Measurements from ENCODE around the gene LRMDA.

LRMDA gene

GRCh38 chr10:75606203-75606779, 174.9 kb downstream of the LRMDA start:
- no peak overlapping the region for H2BK15ac ChIP-seq (replicated peaks; ENCODE audit: low read depth)
- no peak overlapping the region for H3K4me2 ChIP-seq (ENCODE audit: low read length)
- no peak overlapping the region for H2BK120ac ChIP-seq (ENCODE audit: low read depth, low read length)
- no peak overlapping the region for H4K5ac ChIP-seq (ENCODE audit: low read length)
- no peak overlapping the region for H3K27ac ChIP-seq (ENCODE audit: low read depth, low read length)
- WGBS (ENCODE audit: extremely low coverage, insufficient coverage, low lambda C conversion rate) = no CpG with 5 or more reads among the region's 5 CpGs
- H3K18ac ChIP-seq (ENCODE audit: low read length) = no peak overlapping the region
- no peaks in the 10 kb centered on the region for H3K79me2 ChIP-seq (ENCODE audit: control insufficient read depth, insufficient read depth, low read length)
- no peaks in the 10 kb centered on the region for H3K79me1 ChIP-seq (ENCODE audit: low read length)
- no peak overlapping the region for H3K23ac ChIP-seq (ENCODE audit: low read length)
- H3K36me3 ChIP-seq (ENCODE audit: control insufficient read depth, insufficient read depth, low read length) = no peaks in the 10 kb centered on the region
- no peak overlapping the region for H2BK5ac ChIP-seq (ENCODE audit: low read length)
- no peaks in the 10 kb centered on the region for H3K4me1 ChIP-seq (ENCODE audit: control insufficient read depth, low read depth, low read length)
- H2AK5ac ChIP-seq (ENCODE audit: low read length) = no peak overlapping the region
- H3K9ac ChIP-seq (ENCODE audit: low read length) = no peak overlapping the region
- no peaks in the 10 kb centered on the region for H3K27me3 ChIP-seq (ENCODE audit: insufficient read depth, low read length, poor library complexity)
- H3K56ac ChIP-seq (ENCODE audit: low read length) = no peak overlapping the region
- no peak overlapping the region for H3K4me3 ChIP-seq (ENCODE audit: low read length)
- H3K4ac ChIP-seq (ENCODE audit: low read depth, low read length) = no peak overlapping the region
- DNase-seq = no peak
- H4K8ac ChIP-seq (ENCODE audit: low read depth, low read length) = no peak overlapping the region

- no peak overlapping the region for H2BK120ac ChIP-seq (ENCODE audit: low read depth, low read length)
- no peak overlapping the region for H4K5ac ChIP-seq (ENCODE audit: low read length)
- no peak overlapping the region for H4K8ac ChIP-seq (ENCODE audit: low read depth, low read length)
- H3K4me1 ChIP-seq (ENCODE audit: control insufficient read depth, low read depth, low read length) = no peaks in the 10 kb centered on the region
- no peak overlapping the region for H3K27ac ChIP-seq (ENCODE audit: low read depth, low read length)
- no peak overlapping the region for H2AK5ac ChIP-seq (ENCODE audit: low read length)
- no peak for DNase-seq
- no peaks in the 10 kb centered on the region for H3K79me2 ChIP-seq (ENCODE audit: control insufficient read depth, insufficient read depth, low read length)
- no peak overlapping the region for H2BK15ac ChIP-seq (replicated peaks; ENCODE audit: low read depth)
- H3K18ac ChIP-seq (ENCODE audit: low read length) = no peak overlapping the region
- H3K79me1 ChIP-seq (ENCODE audit: low read length) = no peaks in the 10 kb centered on the region
- H3K4me2 ChIP-seq (ENCODE audit: low read length) = no peak overlapping the region
- no peak overlapping the region for H3K4me3 ChIP-seq (ENCODE audit: low read length)
- no peaks in the 10 kb centered on the region for H3K36me3 ChIP-seq (ENCODE audit: control insufficient read depth, insufficient read depth, low read length)
- no peak overlapping the region for H3K9ac ChIP-seq (ENCODE audit: low read length)
- H2BK5ac ChIP-seq (ENCODE audit: low read length) = no peak overlapping the region
- no peak overlapping the region for H3K56ac ChIP-seq (ENCODE audit: low read length)
- no peak overlapping the region for H3K23ac ChIP-seq (ENCODE audit: low read length)
- H3K4ac ChIP-seq (ENCODE audit: low read depth, low read length) = no peak overlapping the region
- H3K27me3 ChIP-seq (ENCODE audit: insufficient read depth, low read length, poor library complexity) = no peaks in the 10 kb centered on the region
Observed at GRCh38 chr10:75607576-75607975, 176.2 kb downstream of the LRMDA start.

GRCh38 chr10:75610183-75610582, 178.8 kb downstream of the LRMDA start:
- no peaks in the 10 kb centered on the region for H3K4me1 ChIP-seq (ENCODE audit: control insufficient read depth, low read depth, low read length)
- H3K56ac ChIP-seq (ENCODE audit: low read length) = no peak overlapping the region
- H3K4me3 ChIP-seq (ENCODE audit: low read length) = no peak overlapping the region
- H3K4ac ChIP-seq (ENCODE audit: low read depth, low read length) = no peak overlapping the region
- no peaks in the 10 kb centered on the region for H3K27me3 ChIP-seq (ENCODE audit: insufficient read depth, low read length, poor library complexity)
- no peaks in the 10 kb centered on the region for H3K79me1 ChIP-seq (ENCODE audit: low read length)
- H2BK15ac ChIP-seq (replicated peaks; ENCODE audit: low read depth) = no peak overlapping the region
- H3K9ac ChIP-seq (ENCODE audit: low read length) = no peak overlapping the region
- no peak overlapping the region for H3K4me2 ChIP-seq (ENCODE audit: low read length)
- no CpG with 5 or more reads among the region's 1 CpG for WGBS (ENCODE audit: extremely low coverage, insufficient coverage, low lambda C conversion rate)
- no peak overlapping the region for H3K23ac ChIP-seq (ENCODE audit: low read length)
- DNase-seq = no peak
- H2AK5ac ChIP-seq (ENCODE audit: low read length) = no peak overlapping the region
- no peak overlapping the region for H3K27ac ChIP-seq (ENCODE audit: low read depth, low read length)
- H2BK120ac ChIP-seq (ENCODE audit: low read depth, low read length) = no peak overlapping the region
- no peaks in the 10 kb centered on the region for H3K79me2 ChIP-seq (ENCODE audit: control insufficient read depth, insufficient read depth, low read length)
- no peak overlapping the region for H3K18ac ChIP-seq (ENCODE audit: low read length)
- no peak overlapping the region for H4K5ac ChIP-seq (ENCODE audit: low read length)
- H4K8ac ChIP-seq (ENCODE audit: low read depth, low read length) = no peak overlapping the region
- H3K36me3 ChIP-seq (ENCODE audit: control insufficient read depth, insufficient read depth, low read length) = no peaks in the 10 kb centered on the region
- H2BK5ac ChIP-seq (ENCODE audit: low read length) = no peak overlapping the region

GRCh38 chr10:75611172-75611992, 180.0 kb downstream of the LRMDA start:
- H4K8ac ChIP-seq (ENCODE audit: low read depth, low read length) = no peak overlapping the region
- H3K9ac ChIP-seq (ENCODE audit: low read length) = no peak overlapping the region
- H3K23ac ChIP-seq (ENCODE audit: low read length) = no peak overlapping the region
- no peaks in the 10 kb centered on the region for H3K79me1 ChIP-seq (ENCODE audit: low read length)
- no peaks in the 10 kb centered on the region for H3K36me3 ChIP-seq (ENCODE audit: control insufficient read depth, insufficient read depth, low read length)
- no peak overlapping the region for H2BK15ac ChIP-seq (replicated peaks; ENCODE audit: low read depth)
- H2BK5ac ChIP-seq (ENCODE audit: low read length) = no peak overlapping the region
- no peak overlapping the region for H3K4ac ChIP-seq (ENCODE audit: low read depth, low read length)
- H2BK120ac ChIP-seq (ENCODE audit: low read depth, low read length) = no peak overlapping the region
- H3K27ac ChIP-seq (ENCODE audit: low read depth, low read length) = no peak overlapping the region
- no peak for DNase-seq
- WGBS (ENCODE audit: extremely low coverage, insufficient coverage, low lambda C conversion rate) = no CpG with 5 or more reads among the region's 7 CpGs
- no peak overlapping the region for H2AK5ac ChIP-seq (ENCODE audit: low read length)
- H3K18ac ChIP-seq (ENCODE audit: low read length) = no peak overlapping the region
- no peaks in the 10 kb centered on the region for H3K27me3 ChIP-seq (ENCODE audit: insufficient read depth, low read length, poor library complexity)
- no peak overlapping the region for H3K56ac ChIP-seq (ENCODE audit: low read length)
- H4K5ac ChIP-seq (ENCODE audit: low read length) = no peak overlapping the region
- no peaks in the 10 kb centered on the region for H3K4me1 ChIP-seq (ENCODE audit: control insufficient read depth, low read depth, low read length)
- H3K4me3 ChIP-seq (ENCODE audit: low read length) = no peak overlapping the region
- H3K4me2 ChIP-seq (ENCODE audit: low read length) = no peak overlapping the region
- no peaks in the 10 kb centered on the region for H3K79me2 ChIP-seq (ENCODE audit: control insufficient read depth, insufficient read depth, low read length)

- no peak overlapping the region for H2BK120ac ChIP-seq (ENCODE audit: low read depth, low read length)
- no peak for DNase-seq
- no peak overlapping the region for H3K4me2 ChIP-seq (ENCODE audit: low read length)
- no peak overlapping the region for H3K23ac ChIP-seq (ENCODE audit: low read length)
- WGBS (ENCODE audit: extremely low coverage, insufficient coverage, low lambda C conversion rate) = no CpG with 5 or more reads among the region's 3 CpGs
- no peak overlapping the region for H3K4me3 ChIP-seq (ENCODE audit: low read length)
- no peak overlapping the region for H2BK5ac ChIP-seq (ENCODE audit: low read length)
- no peak overlapping the region for H3K27ac ChIP-seq (ENCODE audit: low read depth, low read length)
- H3K79me2 ChIP-seq (ENCODE audit: control insufficient read depth, insufficient read depth, low read length) = no peaks in the 10 kb centered on the region
- no peak overlapping the region for H3K4ac ChIP-seq (ENCODE audit: low read depth, low read length)
- no peak overlapping the region for H3K9ac ChIP-seq (ENCODE audit: low read length)
- H3K18ac ChIP-seq (ENCODE audit: low read length) = no peak overlapping the region
- H3K56ac ChIP-seq (ENCODE audit: low read length) = no peak overlapping the region
- no peak overlapping the region for H4K5ac ChIP-seq (ENCODE audit: low read length)
- no peaks in the 10 kb centered on the region for H3K36me3 ChIP-seq (ENCODE audit: control insufficient read depth, insufficient read depth, low read length)
- H2BK15ac ChIP-seq (replicated peaks; ENCODE audit: low read depth) = no peak overlapping the region
- H3K4me1 ChIP-seq (ENCODE audit: control insufficient read depth, low read depth, low read length) = no peaks in the 10 kb centered on the region
- H3K27me3 ChIP-seq (ENCODE audit: insufficient read depth, low read length, poor library complexity) = no peaks in the 10 kb centered on the region
- H3K79me1 ChIP-seq (ENCODE audit: low read length) = no peaks in the 10 kb centered on the region
- no peak overlapping the region for H4K8ac ChIP-seq (ENCODE audit: low read depth, low read length)
- no peak overlapping the region for H2AK5ac ChIP-seq (ENCODE audit: low read length)
Observed at GRCh38 chr10:75611993-75612372, 180.6 kb downstream of the LRMDA start.
